ENCODE results near the gene DOCK8.

DNA sequence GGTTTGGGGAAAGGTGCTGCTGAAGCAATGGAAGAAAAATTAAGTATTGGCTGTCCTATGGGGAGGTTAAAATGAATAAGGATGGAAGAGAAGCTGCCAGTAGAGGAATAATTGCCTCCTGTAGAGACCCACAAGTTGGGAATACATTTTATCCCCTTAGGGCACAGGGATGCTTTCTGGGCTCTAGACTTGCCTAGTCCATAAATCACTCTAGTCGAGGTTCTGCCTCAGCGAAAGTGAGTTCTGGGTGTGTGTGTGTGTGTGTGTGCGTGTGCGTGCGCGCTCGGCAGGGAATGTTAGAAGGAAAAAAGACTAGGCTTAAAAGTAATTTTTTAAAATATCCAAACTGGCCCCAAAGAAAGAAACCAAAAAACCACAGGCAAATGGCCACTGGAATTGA lies 291.6 kb downstream of the DOCK8 start:
- TF ChIP-seq POLR2A (IDR thresholded peaks at IDR 0.05; ENCODE audit: low read depth, low read length) (no peak), TBL1XR1 (IDR thresholded peaks at IDR 0.05; ENCODE audit: low read depth, low read length) (no peak), ZNF274 (IDR thresholded peaks at IDR 0.05; ENCODE audit: insufficient read depth, insufficient read length) (no peak), RFX5 (IDR thresholded peaks at IDR 0.05; ENCODE audit: low read depth, low read length) (no peak)
- TF ChIP-seq, protein P1, sequence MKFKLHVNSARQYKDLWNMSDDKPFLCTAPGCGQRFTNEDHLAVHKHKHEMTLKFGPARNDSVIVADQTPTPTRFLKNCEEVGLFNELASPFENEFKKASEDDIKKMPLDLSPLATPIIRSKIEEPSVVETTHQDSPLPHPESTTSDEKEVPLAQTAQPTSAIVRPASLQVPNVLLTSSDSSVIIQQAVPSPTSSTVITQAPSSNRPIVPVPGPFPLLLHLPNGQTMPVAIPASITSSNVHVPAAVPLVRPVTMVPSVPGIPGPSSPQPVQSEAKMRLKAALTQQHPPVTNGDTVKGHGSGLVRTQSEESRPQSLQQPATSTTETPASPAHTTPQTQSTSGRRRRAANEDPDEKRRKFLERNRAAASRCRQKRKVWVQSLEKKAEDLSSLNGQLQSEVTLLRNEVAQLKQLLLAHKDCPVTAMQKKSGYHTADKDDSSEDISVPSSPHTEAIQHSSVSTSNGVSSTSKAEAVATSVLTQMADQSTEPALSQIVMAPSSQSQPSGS (IDR thresholded peaks at IDR 0.05; ENCODE audit: low read length): no peak
- TF ChIP-seq, protein P2, sequence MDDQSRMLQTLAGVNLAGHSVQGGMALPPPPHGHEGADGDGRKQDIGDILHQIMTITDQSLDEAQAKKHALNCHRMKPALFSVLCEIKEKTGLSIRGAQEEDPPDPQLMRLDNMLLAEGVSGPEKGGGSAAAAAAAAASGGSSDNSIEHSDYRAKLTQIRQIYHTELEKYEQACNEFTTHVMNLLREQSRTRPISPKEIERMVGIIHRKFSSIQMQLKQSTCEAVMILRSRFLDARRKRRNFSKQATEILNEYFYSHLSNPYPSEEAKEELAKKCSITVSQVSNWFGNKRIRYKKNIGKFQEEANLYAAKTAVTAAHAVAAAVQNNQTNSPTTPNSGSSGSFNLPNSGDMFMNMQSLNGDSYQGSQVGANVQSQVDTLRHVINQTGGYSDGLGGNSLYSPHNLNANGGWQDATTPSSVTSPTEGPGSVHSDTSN (IDR thresholded peaks at IDR 0.05; ENCODE audit: insufficient replicate concordance, low read depth, low read length): no peak

Measured in GM12878 (cell line).